IPS-11a (cell line): ENCODE measurements around the gene PCGF3.
"Not testable (repeated sequence)": the region's sequence is repeated elsewhere in the genome, so short reads cannot be mapped to it uniquely, and the experiment has no call there.

Source experiments
- H3K4me3 ChIP-seq: one replicate; pipeline ENCODE4 v1.5.1; 2013; ENCODE audit warnings: low read depth, low read length, control low read depth

The PCGF3 gene

GRCh38 chr4:793941-794621 lies 88.4 kb downstream of the PCGF3 start:
- H3K4me3 ChIP-seq, result no peak overlapping the region

DNA sequence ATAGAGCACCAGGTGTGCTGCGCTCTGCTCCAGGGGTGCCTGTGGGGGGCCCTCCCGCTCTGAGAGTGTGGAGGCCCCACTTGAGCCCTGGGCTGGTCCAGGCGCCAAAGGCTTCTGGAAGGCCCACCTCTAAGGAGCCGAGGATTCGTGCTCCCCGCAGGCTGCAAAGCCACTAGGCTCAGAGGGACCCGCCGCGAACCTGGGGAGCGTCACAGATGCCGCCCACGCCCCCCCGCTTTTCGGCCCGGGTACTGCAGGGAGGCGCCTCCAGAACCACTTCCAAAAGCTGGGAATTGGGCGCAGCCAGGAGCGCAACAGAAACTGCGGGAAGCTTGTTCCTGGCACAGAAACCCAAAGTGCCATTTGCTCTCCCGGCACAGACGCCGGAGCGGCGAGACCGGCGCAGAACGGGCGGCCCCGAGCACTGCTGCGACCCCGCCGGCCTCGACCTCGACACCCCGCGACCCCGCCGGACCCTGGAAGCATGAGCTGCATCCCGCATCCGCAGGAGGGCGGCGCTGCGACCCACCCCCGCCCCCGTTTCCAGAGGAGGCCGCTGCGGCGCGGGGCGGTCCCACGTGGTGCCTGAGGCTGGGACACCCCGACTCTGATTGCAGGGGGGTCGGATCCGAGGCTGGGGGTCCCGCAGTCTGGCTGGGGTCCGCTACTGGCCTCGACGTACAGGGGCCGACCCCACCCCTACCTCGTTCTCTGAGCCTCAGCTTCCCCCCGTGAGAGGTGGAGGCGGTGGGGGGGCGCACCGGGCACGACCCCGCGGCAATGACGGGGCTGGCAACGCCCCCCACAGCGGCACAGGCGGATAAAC lies 89.5 kb downstream of the PCGF3 start:
- no peak overlapping the region for H3K4me3 ChIP-seq

DNA sequence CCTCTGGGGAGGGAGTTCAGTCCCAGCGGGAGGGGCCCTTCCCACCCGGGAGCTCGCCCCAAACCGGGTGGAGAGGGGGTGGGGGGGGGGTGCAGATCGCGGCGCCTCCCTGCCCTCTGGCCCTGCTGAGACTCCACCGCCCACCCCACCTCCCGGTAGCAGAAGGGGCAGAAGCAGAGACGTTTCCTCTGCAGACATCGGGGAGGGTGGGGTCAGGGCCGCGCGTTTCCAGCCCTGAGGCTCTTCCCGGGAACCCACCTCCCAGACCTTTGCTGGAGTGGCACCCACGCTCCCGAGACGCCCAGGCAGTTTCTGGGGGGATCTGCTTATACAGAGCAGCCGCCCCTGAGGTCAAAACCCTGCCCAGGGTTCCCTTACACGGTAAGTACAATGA lies 90.1 kb downstream of the PCGF3 start:
- no peak overlapping the region for H3K4me3 ChIP-seq

DNA sequence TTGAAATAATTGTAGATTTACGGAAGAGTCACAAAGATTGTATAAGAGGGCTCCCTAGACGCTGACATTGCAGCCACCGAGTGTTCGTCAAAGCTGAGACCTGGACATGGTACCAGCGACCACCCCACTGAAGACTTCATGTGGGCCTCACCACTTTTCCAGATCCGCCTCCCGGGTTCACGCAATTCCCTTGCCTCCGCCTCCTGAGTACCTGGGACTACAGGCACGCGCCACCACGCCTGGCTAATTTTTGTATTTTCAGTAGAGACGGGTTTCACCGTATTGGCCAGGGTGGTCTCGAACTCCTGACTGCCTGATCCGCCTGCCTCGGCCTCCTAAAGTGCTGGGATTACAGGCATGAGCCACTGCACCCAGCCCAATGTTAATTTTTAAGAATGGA lies 90.6 kb downstream of the PCGF3 start:
- H3K4me3 ChIP-seq, result no peak overlapping the region

DNA sequence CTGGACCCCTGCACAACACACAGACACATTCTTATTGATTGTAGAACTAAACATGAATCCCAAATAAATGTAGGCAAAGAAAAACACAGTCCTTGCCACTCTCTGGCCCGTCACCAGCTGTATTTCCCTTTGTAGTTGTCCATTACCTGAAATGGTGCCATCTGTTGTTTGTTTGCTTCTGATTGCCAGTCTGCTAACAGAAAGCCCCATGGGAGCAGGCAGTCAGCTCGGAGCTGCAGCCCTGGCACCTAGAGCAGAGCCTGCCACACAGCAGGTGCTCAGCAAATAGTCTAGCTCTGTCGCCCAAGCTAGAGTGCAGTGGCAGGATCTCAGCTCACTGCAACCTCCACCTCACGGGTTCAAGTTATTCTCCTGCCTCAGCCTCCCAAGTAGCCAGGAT lies 91.4 kb downstream of the PCGF3 start:
- H3K4me3 ChIP-seq, result no peak overlapping the region

DNA sequence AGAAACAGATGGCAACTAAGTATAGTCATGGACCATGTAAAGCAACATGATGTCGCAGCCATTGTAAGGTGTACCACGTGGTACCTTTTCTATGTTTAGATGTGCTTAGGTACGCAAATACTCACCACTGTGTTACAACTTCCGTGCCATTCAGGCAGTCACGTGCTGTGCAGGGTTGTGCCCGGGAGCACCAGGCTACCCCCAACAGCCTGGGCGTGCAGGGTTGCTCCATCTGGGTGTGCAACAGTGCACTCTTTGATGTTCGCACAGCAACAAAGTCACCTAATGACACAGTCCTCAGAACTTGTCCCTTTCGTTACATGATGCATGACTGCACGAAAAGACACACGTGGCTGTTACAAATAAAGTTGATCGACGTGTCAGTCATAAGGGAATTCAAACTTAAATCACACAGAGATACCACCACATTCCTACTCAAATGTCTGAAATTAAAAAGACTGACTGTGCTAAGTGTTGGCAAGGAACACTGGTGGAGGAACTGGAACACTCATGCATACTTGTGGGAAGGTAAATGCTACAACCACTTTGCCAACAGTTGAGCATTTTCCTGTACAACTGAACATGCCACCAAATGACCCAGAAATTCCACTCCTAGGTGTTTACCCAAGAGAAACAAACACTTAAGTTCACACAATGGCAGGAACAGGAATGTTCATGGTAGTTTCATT lies 95.9 kb downstream of the PCGF3 start:
- H3K4me3 ChIP-seq, result no peak overlapping the region

DNA sequence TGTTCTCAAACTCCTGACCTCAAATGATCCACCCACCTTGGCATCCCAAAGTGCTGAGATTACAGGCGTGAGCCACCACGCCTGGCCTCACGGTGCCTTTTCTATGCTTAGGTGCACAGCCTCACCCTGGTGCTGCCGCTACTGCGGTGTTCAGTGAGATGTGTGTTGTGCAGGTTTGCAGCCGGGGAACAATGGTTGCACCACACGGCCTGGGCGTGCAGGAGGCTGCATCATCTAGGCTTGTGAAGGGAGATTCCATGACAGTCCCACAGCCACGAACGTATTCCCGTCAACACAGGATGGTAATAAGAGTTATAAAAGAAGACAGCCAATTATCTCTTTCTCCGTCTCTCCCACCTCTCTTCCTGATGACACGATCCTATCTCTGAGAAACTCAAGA lies 98.3 kb downstream of the PCGF3 start:
- no peak overlapping the region for H3K4me3 ChIP-seq

DNA sequence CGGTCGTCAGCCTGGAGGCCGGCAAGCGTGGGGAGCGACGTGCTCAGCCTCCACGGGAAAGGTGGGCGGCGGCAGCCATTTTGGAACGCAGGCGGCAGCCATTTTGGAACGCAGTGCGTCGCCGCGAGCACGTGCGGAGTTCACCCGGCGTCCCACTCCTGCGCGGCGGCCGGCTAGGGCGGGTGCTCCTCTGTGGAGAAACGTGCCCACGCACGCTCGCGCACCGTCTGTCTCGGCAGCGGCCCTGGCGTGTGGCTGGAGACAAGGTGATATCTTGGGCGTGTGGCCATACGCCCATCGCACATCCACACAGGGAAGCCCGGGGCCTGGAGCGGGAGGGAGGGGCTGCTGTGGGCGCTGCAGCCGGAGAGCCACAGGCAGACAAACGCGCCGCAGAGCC lies 99.2 kb downstream of the PCGF3 start:
- H3K4me3 ChIP-seq, result no peak overlapping the region

GRCh38 chr4:806979-807378 lies 101.3 kb downstream of the PCGF3 start:
- not testable (repeated sequence) for H3K4me3 ChIP-seq

- no peak overlapping the region for H3K4me3 ChIP-seq
These were observed 102.2 kb downstream of the PCGF3 start for GRCh38 chr4:807792-808191.

- H3K4me3 ChIP-seq, result no peak overlapping the region
These were observed 103.4 kb downstream of the PCGF3 start for GRCh38 chr4:808860-809570.

GRCh38 chr4:813900-814299 lies 108.3 kb downstream of the PCGF3 start:
- H3K4me3 ChIP-seq, result no peak overlapping the region

GRCh38 chr4:814312-814850 lies 108.7 kb downstream of the PCGF3 start:
- no peak overlapping the region for H3K4me3 ChIP-seq

GRCh38 chr4:815464-816146 lies 110.0 kb downstream of the PCGF3 start:
- H3K4me3 ChIP-seq, result no peak overlapping the region

- no peak overlapping the region for H3K4me3 ChIP-seq
These were observed 112.7 kb downstream of the PCGF3 start for GRCh38 chr4:818106-818921.

DNA sequence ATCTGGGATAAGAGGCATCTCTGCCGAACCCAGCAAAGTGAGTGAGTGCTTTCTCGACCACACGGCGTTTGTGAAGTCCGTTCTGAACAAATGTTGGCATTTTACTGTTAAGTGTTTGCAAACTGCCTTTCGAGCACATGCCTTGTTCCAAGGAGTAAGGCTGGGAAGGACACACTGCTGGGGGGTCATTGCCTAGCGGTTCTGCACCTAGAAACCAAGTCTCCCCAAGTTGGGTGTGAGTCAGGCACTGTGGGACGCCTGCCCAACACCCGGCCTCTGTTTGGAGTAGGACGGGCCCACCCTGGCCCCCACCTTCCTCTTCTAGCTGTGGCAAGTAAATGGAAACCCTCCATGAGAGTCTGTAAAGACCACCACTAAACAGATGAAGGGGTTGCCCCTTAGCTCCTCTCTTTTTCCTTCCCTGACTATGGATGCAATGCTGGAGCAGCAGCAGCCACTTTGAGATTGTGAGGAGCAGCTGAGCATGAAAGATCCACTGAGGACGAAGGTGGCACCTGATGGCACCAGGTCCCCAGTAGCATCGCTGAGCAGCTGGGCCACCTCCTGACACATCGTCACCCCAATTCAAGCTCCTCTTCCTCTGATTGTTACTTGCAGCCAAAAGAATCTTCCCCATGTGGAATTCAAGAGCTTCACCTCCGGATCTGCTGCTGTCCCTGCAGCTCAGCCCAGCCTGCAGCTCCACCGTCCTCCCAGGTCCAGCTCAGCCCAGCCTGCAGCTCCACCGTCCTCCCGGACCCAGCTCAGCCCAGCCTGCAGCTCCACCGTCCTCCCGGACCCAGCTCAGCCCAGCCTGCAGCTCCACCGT lies 114.0 kb downstream of the PCGF3 start:
- H3K4me3 ChIP-seq, result no peak overlapping the region
